Activated CD8-positive, alpha-beta memory T cell treated with anti-CD3 and anti-CD28 coated beads for 1 hour (primary cell): ENCODE data around the gene FLCN.

ENCODE experiments used
- DNase-seq, 2 donors: peaks; one replicate each; pipeline ENCODE4 v3.0.0-alpha.2; 2020; ENCODE audit warnings: low read depth in 1 of 2; ENCODE audit errors: extremely low read depth in 1 of 2

The FLCN gene

DNA sequence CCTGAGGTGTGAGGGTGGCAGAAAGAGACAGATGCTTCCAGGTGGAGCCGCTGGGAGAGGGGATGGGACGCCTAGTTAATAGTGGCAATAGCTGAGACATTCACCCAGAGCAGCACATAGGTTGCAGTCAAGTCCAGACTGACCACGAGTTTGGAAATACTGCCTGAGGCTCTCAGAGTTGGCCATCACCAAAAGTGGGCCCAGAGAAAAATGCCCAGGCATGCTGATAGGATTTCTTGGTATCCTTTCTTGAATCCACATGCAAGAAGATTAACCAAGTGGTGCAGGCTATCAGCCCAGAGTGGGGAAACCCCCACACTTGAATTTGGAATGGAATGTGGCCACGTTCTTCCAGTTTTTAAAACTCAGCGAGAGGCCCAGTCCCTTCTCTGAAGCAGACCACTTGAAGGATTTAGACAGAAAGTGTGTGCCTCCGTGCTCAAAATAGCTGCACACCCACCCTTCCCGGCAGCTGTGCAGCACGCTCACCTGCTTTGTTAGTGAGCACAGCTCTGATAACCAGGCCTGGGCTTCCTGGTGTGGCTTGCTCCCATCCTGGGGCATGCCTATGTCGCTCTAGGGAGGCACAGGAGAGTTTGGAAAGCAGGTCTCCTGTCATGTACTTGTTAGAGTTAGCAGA lies 66.5 kb downstream of the FLCN start:
- DNase-seq, result no peak

DNA sequence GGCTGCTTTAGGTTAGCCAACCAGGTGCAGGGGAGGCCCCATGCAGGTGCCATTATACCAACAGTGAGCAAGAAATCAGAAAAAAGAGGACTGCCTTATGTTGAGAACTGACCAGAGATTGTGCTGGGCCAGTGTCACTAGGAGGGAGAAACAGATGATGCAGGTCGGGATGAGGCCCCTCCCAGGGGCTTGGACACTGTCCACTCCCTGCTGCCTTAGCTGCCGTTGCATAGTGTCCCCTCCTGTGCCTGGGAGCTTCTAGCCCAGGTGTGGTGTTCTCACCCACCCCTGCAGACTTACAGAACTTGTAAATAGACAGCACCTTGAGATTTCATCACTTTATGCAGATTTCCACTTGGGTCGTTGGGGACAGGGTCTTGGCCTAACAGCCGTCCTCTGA lies 67.6 kb downstream of the FLCN start:
- DNase-seq, result no peak

DNA sequence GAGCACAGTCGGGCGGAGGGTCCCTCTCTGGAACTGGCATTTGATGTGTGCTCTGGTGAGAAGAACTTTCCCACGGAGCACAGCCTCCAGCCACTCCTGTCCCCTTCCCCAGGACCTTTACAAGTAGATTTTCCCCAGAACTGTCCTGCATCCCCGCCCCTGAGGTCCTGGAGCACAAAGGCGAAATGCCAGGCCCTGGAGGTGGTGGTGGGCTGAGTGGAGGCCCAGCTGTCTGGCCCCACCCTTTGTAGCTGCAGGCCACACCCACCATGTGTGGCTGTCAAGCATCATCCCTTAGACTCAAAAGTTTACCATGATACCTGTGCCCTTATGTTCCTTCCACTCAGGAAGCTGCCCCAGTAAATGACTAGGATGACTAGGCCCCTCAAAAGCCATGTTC lies 68.6 kb downstream of the FLCN start:
- no peak for DNase-seq

DNA sequence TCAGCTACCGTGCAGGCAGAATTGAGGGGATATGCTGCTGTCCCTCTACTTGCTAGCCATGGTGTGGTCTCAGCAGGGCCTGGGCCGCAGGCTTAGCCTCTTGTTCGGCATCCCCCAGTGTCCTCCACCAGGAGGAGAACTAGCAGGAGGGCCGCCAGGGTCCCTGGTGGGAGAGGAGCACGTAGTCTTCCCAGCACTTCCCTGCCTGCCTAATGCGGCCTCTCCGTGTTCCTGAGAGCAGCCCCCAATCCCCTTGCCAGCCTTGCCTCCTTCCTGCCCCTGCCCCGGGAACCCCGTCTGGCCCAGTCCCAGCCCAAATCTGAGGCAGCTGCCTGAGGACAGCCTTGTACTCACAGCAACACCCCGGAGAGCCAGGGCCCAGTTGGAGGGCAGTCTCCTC lies 69.0 kb downstream of the FLCN start:
- no peak for DNase-seq

DNA sequence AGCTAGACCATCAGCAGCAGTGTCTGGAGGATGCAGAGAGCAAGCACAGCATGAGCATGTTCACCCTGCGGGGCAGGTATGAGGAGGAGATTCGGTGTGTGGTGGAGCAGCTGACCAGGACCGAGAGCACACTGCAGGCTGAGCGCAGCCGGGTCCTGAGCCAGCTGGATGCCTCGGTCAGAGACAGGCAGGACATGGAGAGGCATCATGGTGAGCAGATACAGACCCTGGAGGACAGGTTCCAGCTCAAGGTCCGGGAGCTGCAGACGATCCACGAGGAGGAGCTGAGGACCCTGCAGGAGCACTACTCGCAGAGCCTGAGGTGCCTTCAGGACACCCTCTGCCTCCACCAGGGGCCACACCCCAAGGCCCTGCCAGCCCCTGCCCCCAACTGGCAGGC lies 69.6 kb downstream of the FLCN start:
- DNase-seq, result no peak

DNA sequence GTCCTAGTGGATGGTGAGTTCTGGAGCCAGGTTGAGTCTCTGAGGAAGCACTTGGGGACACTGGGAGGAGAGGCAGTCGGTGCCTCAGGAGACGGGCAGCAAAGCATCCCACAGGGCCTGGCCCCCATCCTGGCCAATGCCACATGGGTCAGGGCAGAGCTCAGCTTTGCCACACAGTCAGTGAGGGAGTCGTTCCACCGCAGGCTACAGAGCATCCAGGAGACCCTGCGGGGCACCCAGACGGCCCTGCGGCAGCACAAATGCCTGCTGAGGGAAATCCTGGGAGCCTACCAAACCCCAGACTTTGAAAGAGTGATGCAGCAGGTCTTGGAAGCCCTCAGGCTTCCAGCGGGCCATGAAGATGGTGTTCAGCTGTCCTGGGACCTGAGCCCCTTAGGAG lies 70.5 kb downstream of the FLCN start:
- DNase-seq, result no peak

DNA sequence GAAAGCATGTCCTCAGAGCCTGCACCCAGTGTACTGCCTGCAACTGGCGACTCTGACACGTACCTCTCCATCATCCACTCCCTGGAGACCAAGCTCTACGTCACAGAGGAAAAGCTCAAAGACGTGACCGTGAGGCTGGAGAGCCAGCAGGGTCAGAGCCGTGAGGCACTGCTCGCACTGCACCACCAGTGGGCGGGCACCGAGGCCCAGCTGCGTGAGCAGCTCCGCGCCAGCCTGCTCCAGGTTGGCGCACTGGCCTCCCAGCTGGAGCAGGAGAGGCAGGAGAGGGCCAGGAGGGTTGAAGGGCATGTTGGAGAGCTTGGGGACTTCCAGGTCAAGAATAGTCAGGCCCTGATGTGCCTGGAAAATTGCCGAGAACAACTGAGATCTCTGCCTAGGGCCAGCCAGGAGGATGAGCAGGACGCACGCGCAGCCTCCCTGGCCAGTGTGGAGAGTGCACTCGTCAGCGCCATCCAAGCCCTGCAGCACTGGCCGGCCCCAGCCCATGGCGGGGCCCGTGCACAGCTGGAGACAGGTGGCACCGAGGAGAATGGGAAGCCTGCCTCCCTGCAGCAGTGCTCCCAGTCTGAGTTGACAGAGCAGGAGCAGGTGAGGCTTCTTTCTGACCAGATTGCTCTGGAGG lies 71.2 kb downstream of the FLCN start:
- DNase-seq, result no peak

DNA sequence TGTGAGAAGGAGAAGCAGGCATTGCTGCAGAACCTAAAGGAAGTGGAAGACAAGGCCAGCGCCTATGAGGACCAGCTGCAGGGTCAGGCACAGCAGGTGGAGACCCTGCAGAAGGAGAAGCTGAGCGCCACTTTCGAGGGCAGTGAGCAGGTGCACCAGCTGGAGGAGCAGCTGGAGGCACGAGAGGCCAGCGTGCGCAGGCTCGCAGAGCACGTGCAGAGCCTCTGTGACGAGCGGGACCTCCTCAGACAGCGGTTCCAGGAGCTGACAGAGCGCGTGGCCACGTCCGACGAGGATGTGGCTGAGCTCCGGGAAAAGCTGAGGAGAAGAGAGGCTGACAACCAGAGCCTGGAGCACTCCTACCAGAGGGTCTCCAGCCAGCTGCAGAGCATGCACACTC lies 72.3 kb downstream of the FLCN start:
- DNase-seq, result no peak

DNA sequence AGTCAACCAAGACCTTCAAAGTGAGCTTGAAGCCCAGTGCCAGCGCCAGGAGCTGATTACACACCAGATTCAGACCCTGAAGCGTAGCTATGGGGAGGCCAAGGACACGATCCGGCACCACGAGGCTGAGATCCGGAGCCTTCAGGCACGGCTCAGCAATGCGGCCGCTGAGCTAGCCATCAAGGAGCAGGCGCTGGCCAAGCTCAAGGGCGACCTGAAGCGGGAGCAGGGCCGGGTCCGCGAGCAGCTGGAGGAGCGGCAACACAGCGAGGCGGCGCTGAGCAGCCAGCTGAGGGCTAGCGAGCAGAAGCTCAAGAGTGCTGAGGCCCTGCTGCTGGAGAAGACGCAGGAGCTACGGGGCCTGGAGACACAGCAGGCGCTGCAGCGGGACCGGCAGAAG lies 72.8 kb downstream of the FLCN start:
- DNase-seq, result no peak
